GM18520 (cell line): Measurements from ENCODE around the gene PRODH2.
"Not testable (repeated sequence)": the region's sequence is repeated elsewhere in the genome, so short reads cannot be mapped to it uniquely, and the experiment has no call there.

Experiments used
- ATAC-seq: cut with Tn5 transposase; IDR thresholded peaks from one replicate; pipeline ENCODE4 v1.9.1; 2021; ENCODE audit not compliant: unreplicated experiment

The PRODH2 gene

DNA sequence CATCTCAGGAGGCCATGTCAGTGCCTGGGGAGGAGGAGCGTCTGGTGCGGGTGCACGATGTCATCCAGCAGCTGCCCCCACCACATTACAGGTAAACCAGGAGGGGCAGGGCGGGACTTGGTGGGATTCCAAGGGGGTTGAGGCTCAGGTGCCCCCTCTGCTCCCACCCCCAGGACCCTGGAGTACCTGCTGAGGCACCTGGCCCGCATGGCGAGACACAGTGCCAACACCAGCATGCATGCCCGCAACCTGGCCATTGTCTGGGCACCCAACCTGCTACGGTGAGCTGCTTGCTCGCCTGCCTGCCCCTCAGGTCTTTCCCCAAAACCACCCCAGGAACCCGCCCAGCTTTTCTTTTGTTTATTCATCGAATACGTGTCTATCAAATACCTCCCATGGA is 30.1 kb downstream of the PRODH2 start:
- no peak for ATAC-seq

DNA sequence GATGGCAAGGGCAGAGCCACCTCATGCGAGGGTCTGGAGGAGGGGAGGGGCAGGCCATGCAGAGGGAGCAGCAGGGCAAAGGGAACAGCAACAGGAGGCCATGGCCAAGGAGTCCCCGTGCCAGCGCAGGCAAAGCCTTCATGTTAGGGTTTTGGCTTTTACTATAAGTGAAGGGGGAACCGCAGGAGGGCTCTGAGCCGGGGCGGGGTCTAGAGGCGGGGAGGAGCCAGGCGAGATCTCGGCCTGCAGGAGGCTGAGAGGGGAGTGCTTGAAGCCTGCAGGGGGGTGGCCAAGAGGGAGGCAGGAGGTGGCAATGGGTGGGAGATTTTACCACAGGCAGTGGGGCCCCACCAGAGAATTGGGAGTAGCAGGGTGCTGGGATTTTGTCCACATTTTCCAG is 31.0 kb downstream of the PRODH2 start:
- no peak for ATAC-seq

DNA sequence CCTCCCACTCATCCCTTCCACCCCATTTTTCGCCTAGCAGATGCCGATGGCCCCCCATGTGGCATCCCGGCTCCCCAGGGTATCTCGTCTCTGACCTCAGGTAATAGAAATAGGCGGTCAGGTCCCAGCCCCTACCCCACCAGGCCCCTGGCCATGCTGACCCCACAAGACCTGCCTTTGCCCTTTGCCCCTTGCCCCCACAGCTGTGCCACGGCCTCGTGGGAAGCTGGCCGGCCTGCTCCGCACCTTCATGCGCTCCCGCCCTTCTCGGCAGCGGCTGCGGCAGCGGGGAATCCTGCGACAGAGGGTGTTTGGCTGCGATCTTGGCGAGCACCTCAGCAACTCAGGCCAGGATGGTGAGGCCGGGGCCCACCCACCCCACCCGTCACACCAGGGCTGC is 31.9 kb downstream of the PRODH2 start:
- no peak for ATAC-seq

DNA sequence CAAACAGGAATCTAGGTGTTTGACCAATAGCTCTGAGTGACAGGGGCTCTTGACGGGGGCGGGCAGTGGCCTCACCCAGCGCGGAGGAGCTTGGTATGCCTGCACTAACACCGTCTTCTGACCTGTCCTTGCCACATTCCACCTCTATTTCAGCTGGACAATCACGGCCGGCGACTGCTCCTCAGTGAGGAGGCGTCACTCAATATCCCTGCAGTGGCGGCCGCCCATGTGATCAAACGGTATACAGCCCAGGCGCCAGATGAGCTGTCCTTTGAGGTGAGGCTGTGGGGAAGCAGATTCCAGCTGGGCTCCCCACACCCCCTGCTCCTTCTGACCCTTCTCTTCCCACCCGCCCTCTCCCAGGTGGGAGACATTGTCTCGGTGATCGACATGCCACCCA is 32.6 kb downstream of the PRODH2 start:
- no peak for ATAC-seq

DNA sequence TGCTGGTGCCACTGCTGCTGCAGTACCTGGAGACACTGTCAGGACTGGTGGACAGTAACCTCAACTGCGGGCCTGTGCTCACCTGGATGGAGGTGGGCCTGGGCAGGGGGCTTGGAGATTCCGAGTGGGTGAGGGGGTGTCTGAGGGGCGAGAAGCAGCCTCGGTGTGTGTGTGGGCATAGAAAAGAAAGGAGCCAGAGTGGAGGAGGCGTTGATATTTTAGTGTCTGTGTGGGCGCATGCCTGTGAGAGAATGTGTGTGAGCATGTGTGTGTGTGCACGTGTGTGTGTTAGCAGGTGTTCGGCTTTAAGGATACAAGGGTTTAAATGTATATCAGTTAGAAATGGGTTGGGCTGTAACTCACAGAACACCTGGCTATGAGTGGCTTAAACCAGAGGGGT is 33.6 kb downstream of the PRODH2 start:
- ATAC-seq = no peak

DNA sequence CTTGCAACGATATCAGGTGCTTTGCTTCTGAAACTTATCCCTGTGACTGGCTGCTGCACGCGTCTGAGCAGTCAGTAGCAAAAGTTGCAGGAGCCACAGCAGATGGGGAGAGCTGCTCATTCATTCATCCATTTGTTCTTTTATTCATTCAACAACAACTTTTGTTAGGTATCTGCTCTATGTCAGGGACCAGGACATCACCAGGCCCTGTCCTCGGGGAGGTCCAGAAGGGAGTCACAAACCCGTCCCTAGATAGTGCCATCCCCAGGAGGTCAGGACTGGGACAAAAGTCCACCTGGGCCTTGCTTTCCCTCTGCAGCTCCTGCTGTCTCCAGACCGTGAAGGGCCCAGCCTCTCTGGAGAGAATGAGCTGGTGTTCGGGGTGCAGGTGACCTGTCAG is 34.7 kb downstream of the PRODH2 start:
- ATAC-seq = no peak

DNA sequence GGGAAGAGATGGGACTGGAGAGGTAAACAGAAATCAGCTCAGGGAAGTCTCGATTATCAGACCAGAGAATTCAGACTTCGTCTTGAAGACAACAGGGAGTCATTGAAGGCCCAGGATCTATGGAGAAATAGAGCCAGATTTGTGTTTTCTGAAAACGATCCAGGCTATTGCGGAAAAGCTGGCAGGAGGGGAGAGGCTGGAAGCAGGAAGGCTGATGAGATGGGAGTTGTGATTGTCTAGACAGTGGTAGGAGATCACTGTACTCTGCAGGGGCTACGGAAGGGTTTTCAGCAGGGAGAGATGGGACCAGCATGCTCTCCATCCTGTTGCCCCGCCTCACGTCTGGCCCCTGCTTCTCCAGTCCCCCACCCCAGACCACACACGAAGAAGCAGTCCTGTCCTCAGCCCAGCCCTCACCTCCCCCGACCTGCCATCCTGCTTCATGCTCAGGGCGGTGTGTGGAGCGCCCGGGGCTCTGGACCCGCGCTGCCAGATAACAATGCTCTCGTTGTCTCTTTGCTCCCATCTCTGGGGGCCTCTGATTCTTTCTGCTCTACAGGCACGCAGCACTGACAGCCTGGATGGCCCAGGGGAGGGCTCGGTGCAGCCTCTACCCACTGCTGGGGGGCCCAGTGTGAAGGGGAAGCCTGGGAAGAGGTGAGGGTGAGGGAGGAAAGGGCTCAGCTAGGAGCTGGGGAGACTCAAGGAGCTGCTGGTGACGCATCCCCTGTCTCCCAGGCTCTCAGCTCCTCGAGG is 35.4 kb downstream of the PRODH2 start:
- ATAC-seq = no peak

DNA sequence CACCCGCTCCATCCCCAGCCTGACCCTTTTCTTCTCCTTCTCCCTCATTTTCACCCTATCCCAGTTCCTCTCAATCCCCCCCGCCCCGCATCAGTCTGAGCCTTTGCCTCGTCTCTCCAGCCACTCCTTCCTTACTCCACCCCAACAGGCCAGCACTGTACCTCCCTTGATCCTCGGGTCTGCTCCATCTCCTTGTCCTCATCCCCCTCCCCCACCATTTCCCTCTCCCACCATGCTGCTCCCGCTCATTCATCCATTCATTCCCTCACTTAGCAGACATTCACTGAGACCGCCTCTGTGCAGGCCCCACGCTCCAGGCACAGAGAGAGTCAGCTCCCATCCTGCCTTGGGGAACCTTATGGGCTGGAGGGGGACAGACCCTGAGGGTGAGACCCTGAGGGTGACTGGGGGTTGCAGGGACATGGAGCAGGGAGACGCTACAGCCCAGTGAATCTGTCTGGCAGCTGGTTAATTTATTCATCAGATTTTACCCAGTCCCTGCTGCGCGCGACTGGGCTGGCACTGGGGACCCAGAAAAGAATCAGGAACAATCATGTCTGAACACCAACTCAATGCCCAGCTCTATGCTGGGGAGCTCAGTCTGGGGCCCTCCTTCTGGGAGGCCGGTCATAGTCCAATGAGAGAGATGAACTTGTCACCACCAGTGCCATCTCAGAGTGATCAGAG is 36.4 kb downstream of the PRODH2 start:
- no peak for ATAC-seq

DNA sequence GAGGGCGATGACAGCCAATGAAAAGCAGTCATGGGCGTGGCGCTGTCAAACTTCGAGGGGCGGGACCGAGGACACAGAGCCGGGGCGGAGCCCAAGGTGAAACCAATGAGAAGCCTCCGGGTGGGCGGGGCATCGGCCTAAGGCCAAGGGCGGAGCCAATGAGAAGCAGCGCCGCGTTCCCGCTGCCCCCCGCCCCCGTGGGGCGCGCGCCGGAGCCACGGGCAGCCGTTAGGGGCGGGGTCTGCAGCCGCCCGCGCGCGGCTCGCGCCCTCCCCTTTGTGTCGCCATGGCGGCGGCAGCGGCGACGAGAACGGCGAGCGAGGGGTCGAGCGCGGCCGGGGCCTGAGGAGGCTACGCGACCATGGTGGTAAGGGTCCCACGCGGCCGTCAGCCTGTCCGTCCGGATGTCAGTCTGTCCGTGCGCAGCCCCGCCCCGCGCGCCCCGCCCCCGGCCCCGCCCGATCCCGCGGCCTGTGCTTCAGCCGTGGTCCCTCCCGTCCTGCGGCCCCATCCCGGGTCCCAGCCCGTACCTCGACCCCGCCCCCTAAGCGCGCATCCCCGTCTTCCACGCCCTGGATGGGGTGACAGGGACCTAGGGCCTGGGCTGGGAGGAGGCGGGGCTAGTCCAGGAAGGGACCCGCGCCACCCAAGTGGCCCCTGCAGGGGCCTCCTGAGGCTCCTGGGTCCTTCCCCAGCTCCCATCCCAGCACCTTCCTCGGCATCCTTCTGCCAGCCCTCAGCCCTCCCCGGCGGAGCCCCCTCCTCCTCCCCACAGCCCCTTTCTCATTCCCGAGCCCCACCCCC is 37.1 kb downstream of the PRODH2 start, which contains the start of gene ARHGAP33:
Gene ARHGAP33 (plus strand): TSS at position 267 of the 804 bp plus-strand sequence. CDS start 95 bp downstream, at position 362.
- peak; percentile 90 for ATAC-seq

DNA sequence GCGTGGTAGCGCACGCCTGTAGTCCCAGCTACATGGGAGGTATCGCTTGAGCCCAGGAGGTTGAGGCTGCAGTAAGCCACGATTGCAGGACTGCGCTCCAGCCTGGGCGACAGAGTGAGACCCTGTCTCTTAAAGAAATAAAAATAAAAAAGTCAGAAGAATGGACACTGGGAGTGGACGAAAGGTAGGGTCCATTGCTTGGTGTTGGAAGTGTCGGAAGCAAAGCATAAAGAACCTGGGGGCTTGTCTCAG is 37.7 kb downstream of the PRODH2 start:
- no peak for ATAC-seq

DNA sequence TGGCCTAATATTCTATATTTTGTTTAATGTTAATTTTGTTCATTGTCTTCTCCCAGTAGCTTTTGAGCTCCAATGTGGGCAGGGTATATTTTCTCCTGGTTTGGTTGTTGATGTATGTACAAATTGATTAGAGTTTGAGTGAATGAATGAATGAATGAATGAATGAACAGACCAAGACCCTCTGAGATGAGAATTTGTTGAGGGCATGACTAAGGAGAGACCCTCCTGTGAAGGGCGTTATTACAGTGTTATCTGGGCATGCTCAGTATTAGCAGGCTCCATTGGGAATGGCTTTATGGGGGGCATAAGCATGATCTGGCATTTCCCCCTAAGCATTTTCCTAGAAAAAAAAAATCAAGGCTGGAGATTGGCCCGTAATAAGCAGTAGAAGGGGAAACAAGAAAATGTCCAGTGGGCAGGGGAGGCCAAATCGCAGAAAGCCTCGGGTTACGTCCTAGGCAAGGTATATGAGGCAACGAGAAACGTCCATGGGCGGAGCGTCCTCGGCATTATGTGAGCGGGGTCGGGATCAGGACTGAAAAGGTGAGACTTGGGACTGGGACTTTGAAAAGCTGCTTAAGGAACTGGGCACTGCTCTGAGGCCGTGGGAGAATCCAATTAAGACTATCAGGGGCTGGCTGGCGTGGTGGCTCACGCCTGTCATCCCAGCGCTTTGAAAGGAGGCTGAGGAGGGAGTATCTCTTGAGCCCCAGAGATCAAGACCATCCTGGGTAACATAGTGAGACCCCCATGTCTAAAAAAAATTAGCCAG is 38.2 kb downstream of the PRODH2 start:
- no peak for ATAC-seq

DNA sequence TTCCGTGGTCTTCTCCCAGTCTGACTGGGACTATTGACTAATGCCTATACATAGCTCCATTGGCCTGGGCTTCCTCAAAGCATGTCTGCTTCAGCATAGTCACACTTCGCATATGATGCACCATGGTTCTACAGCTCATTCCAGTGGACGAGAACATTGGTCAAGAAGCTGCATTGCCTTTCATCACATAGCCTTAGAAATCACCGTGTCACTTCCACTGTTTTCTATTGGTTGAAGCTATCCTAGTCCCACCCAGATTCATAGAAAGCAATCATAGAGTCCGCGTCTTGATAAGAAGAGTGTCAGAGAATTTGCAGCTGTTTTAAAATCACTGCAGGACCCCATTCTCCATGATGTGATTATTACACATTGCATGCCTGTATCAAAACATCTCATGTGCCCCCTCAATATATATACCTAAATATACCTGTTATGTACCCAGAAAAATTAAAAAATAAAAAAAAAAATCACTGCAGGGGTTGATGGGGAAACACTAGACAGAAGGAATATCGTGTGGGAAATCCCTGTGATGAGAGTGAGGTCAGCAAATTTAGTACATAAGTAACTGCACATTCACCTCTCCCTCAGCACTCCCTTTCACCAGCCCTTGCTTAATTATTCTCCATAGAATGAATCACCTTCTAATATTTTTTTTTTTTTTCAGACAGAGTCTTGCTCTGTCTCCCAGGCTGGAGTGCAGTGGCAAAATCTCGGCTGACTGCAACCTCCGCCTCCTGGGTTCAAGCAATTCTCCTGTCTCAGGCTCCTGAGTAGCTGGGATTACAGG is 39.4 kb downstream of the PRODH2 start:
- no peak for ATAC-seq

DNA sequence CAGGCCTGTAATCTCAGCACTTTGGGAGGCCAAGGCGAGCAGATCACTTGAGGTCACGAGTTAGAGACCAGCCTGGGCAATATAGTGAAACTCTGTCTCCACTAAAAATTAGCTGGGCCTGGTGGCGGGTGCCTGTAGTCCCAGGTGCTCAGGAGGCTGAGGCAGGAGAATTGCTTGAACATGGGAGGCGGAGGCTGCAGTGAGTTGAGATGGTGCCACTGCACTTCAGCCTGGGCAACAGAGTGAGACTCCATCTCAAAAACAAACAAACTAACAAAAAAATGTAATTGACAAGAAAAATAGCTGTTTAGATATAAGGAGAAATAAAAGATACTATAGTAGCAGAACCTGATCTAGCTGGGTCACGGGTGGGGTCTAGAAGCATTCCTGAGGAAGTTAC is 40.3 kb downstream of the PRODH2 start:
- not testable (repeated sequence) for ATAC-seq

DNA sequence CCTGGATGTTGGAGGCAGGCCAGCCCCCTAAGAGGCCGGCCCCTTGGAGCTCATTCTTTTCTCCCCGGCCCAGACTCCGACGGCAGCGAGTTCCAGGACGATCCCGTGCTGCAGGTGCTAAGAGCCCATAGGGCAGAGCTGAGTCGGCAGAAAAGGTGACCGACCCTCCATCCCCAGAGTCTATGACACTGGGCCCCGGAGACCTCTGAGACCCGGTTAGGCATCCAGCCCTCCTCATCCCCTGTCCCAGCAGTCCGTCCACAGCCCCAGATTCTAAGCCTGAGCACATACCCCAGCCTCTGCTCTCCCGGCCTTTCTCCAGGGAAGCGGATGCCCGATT is 44.6 kb downstream of the PRODH2 start:
- ATAC-seq = no peak

DNA sequence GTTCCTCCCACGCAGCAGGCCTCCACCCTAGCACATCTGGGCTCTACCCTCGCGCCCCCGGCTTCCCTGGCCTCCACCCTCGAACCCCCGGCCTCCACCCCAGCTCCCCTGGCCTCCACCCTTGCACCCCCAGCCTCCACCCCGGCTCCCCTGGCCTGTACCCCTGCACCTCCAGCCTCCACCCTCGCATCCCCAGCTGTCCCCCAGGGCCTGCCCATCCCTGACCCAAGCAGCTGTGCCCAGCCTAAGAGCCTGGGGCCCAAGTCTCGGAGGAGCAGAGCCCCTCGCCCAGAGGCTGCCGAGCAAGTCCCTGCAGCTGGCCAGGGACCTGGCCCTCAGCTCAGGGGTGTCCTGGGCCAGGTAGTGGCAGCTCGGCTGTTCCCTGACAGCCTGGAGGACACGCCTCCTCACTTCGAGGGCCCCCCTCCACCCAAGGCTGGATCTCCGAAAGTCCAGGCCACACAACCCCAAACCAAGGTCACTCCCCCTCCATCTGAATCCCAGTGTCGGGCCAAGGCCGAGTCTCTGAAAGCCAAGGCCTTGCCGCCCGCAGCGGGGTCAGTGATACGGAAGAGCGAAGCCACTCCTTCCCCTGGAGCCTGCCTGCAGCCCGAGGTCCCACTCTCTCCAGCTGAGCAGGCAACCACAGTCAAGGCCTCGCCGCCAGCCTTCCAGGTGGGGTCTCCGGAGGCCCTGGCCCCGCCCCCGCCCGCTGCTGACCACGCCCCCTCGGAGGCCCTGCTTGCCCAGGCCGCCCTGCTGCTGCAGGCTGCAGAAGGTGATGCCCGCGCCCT is 45.2 kb downstream of the PRODH2 start:
- no peak for ATAC-seq

DNA sequence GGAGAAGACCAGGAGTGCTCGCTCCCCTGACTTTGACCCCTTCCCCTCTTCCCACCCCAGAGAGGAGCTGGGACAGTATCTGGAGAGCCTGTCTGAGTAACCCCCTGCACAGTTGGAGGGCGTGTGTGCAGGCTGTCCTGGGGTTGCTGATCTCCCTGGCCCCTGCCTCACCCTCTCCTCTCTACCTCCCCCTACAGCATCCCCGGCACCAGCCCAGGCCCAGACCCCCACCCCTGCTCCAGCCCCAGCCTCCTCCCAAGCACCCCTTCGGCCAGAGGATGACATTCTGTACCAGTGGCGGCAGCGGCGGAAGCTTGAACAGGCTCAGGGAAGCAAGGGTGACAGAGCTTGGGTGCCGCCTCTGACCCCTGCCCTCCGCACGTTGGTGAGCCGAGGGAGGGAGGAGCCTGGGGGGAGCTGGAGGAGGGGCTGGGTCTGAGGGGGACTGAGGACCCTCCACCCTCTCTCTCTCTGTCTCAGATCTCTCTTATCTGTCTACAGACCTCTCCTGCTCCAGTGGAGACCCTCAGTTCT is 46.0 kb downstream of the PRODH2 start:
- no peak for ATAC-seq

DNA sequence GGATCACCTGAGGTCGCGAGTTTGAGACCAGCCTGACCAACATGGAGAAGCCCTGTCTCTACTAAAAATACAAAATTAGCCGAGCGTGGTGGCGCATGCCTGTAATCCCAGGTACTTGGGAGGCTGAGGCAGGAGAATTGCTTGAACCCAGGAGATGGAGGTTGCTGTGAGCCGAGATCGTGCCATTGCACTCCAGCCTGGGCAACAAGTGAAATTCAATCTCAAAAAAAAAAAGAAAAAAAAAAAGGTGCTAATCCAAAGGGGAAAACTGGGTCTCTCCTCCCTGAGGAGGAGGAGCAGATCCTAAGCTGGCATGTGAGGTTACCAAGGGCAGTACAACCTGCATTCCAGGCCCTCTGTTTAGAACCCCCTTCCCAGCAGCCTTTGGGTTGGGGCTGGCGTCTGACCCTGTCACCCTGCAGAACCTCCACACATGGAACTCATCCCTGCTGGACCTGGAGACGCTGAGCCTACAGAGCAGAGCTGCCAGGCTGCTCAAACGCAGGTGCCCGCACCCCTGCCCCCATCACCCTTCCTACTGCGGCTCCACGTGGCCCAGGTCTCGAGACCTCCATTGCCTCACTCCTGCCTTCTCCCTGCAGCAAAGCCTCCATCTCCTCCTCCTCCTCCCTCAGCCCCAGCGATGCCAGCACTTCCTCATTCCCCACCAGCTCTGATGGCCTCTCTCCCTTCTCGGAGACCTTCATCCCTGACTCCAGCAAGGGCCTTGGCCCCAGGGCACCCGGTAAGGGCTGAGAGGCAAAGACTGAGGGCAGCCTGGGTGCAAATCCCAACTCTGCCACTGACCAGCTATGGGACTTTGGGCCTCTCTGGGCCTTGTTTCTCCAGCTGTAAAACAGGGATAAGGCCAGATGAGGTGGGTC is 48.0 kb downstream of the PRODH2 start:
- no peak for ATAC-seq

DNA sequence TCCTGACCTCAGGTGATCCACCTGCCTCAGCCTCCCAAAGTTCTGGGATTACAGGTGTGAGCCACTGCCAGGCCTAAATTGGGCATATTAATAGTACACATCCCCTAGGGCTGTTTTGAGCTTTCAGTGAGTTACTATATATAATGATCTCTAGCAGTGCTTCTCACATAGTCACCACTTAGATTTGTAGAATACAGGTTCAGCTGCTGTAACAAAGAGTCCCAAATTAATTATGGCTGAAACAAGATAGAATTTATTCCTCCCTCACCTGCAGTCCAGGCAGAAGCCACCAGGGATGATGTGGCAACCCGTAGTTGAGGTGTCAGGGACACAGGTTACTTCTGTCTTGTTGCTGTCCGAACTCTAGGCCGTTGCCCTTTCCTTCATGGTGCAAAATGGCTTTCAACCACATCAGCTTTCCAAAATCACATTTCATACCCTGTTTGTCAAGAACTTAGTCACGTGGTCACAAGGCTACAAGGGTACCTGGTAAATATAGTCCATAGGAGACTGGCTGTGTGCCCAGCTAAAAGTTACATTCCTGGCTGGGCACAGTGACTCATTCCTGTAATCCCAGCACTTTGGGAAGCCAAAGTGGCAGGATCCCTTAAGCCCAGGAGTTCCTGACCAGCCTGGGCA is 51.8 kb downstream of the PRODH2 start:
- ATAC-seq = no peak
